HepG2 (cell line): ENCODE data around the gene NKD1.

Source experiments
- CTCF ChIP-seq: sonication (generic); formaldehyde crosslinking; IDR thresholded peaks from 2 replicates; pipeline ENCODE4 v1.5.0; 2020; ENCODE audit warnings: mild to moderate bottlenecking, missing genetic modification reagents, moderate library complexity
- MATR3 ChIP-seq: sonication (generic); formaldehyde crosslinking; IDR thresholded peaks from 2 replicates; pipeline ENCODE4 v1.4.0; 2020; ENCODE audit warnings: missing genetic modification reagents
- PHF5A ChIP-seq: IDR thresholded peaks from one replicate; pipeline ENCODE4 v1.6.1; 2018; ENCODE audit warnings: low read depth, missing genetic modification reagents; ENCODE audit not compliant: unreplicated experiment
- POLR2AphosphoS5 ChIP-seq: IDR thresholded peaks from 2 replicates; pipeline ENCODE4 v1.6.1; 2012; ENCODE audit warnings: low read depth, low read length
- RAD21 ChIP-seq: fragments of 450-650 bp; formaldehyde crosslinking; IDR thresholded peaks from 2 replicates; pipeline ENCODE4 v1.5.0; 2020; ENCODE audit warnings: mild to moderate bottlenecking
- SMAD1 ChIP-seq: sonication (generic); formaldehyde crosslinking; IDR thresholded peaks from 2 replicates; pipeline ENCODE4 v1.4.0; 2020; ENCODE audit warnings: missing genetic modification reagents, low read depth, mild to moderate bottlenecking, borderline replicate concordance
- SMYD3 ChIP-seq: sonication (generic); formaldehyde crosslinking; IDR thresholded peaks from 2 replicates; pipeline ENCODE4 v1.8.1; 2023; ENCODE audit warnings: mild to moderate bottlenecking, missing genetic modification reagents
- ZBTB20 ChIP-seq: sonication (generic); formaldehyde crosslinking; IDR thresholded peaks from 2 replicates; pipeline ENCODE4 v1.8.1; 2023; ENCODE audit warnings: missing genetic modification reagents, low read depth, mild to moderate bottlenecking, borderline replicate concordance
- ZNF143 ChIP-seq: sonication (generic); formaldehyde crosslinking; IDR thresholded peaks from 2 replicates; pipeline ENCODE4 v1.4.0; 2020; ENCODE audit warnings: missing genetic modification reagents
- ZNF235 ChIP-seq: sonication (generic); formaldehyde crosslinking; IDR thresholded peaks from 2 replicates; pipeline ENCODE4 v1.8.1; 2023; ENCODE audit warnings: mild to moderate bottlenecking, missing genetic modification reagents, borderline replicate concordance
- ZNF597 ChIP-seq: sonication (generic); formaldehyde crosslinking; IDR thresholded peaks from 2 replicates; pipeline ENCODE4 v1.5.0; 2020; ENCODE audit warnings: missing genetic modification reagents

- TF ChIP-seq MATR3 (no peak), ZBTB20 (CRISPR knock-in tag) (no peak), ZNF143 (CRISPR knock-in tag) (no peak), CTCF (CRISPR knock-in tag) (no peak), PHF5A (CRISPR knock-in tag) (no peak), SMAD1 (CRISPR knock-in tag) (no peak), RAD21 (CRISPR knock-in tag) (no peak), POLR2AphosphoS5 (no peak), ZNF597 (no peak), SMYD3 (CRISPR knock-in tag) (no peak), ZNF235 (no peak)
Measured at GRCh38 chr16:50670476-50670875, 122.3 kb downstream of the NKD1 start.
